ENCODE data around the gene MYF6. TPM values are rescaled to one million over a fixed set of nuclear protein-coding genes. Genes with fewer than 3 reads are reported as not detected.

Gene MYF6
- total RNA-seq: 23.4 TPM

GRCh38 chr12:80707126-80707829 is at the start of gene MYF6:
Gene MYF6 (plus strand): TSS chr12:80707634. CDS start chr12:80707720, 86 bp downstream.

GRCh38 chr12:80716696-80717469 is 9.4 kb downstream of the MYF6 start, which contains the start of gene MYF5:
Gene MYF5 (plus strand): TSS chr12:80716912. CDS start chr12:80717064, 152 bp downstream.

Other genes with a start within 250 kb of the MYF6 start
- 6.3 TPM for gene MYF5, start 9.3 kb downstream of the MYF6 start, total RNA-seq
- gene LIN7A, start 230.3 kb downstream of the MYF6 start, total RNA-seq: 17.6 TPM

Measured in metanephros (tissue), 1 donor.